ENCODE results near the gene SIGLEC1.
A peak's percentile ranks its signal among the peaks of the same experiment; 100 is the strongest.

SIGLEC1 gene

DNA sequence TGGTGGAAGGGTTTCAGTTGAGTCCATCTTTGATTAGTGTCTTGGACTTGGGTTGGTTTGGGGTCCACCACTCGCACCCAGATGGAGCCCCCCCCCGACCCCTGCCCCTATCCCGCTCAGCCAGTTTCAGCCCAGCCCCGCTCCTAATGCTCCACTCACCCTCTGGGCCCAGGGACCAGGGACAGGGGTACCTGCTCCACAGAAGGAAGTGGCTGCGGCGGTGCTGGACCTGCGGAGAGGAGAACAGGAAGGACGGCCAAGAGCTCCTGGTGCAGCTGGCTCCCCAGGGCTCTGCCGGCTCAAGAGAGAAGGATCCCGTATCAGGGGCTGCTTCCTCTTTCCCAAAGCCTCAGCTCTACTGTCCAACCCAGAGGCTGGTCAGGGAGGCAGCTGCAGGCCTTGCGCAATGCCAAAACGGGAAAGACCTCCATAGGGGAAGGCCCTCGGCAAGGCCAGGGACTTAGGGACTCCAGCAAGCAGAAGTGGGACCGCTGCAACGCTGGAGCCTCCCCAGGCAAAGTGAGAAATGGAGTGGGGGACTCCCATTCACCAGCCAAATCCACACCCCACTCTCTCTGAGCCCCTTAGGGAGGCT is at the start of gene SIGLEC1:
Gene SIGLEC1 (minus strand): TSS at position 322 of the 595 bp plus-strand sequence. CDS start 5,472 bp downstream, outside the sequence.
- Mint-ChIP-seq H3K27me3 (no peaks in the 10 kb centered on the region), H3K4me1 (ENCODE audit: low read depth) (no peaks in the 10 kb centered on the region), H3K9me3 (no peaks in the 10 kb centered on the region), H3K4me3 (no peak within 1 kb of the TSS), H3K36me3 (ENCODE audit: low read depth) (no peaks in the 10 kb centered on the region), H3K27ac (no peak within 1 kb of the TSS)
- no peak for DNase-seq

DNA sequence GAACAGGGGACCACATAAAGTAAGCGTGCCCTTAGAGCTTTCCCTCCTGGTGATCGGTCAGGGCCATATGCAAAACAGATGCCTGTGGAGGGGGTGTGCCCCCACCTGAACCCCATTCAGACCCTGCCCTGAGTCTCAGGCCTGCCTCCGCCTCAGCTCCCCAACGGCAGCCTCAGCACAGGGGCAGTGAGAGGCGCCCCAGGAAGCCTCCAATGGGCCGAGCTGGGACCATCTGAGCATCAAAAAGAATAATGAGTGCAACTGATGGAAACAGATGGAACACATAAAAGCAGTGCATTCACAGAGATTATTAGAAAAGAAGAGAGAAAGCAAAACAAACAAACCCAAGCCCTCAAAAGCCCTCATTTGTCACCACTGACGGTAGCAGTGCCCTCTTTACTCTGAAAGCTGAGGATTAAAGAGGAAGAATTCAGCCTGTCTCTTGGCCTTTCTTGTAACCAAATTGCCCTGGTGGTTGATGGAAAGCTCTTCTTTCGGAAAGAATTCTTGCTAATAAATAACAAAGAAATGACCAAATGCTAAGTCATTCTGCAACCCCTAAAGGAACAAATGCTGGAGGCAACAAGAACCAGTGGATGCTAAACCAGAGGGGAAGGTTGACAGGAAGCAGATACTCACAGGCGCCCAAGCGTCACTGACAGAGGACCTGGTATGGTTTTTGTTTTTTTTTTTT is 48.4 kb upstream of the SIGLEC1 start:
- H3K27ac Mint-ChIP-seq: no peak overlapping the region
- no peak for DNase-seq
- H3K4me1 Mint-ChIP-seq (ENCODE audit: low read depth): peaks cover 7% of the 10 kb centered on the region
- no peaks in the 10 kb centered on the region for H3K9me3 Mint-ChIP-seq
- H3K4me3 Mint-ChIP-seq: no peak overlapping the region
- peaks cover 50% of the 10 kb centered on the region for H3K36me3 Mint-ChIP-seq (ENCODE audit: low read depth)
- no peaks in the 10 kb centered on the region for H3K27me3 Mint-ChIP-seq

DNA sequence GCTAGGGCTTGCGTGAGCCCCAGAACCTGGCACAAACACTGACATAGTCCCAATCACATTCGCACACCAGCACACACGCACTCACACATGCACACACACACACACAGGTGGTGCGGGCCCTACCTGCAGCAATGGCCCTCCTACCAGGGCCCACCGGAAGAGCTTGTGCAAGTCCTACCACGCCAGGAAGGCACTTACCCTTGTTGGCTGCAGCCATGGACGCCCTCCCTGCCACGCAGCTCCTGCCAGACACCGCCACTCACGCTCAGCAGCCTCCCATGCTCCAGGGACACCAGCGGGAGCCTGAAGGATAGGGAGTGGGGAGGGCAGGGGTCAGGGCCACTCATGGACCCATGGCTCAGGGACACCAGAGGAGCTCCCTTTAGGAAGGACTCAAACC is 47.5 kb upstream of the SIGLEC1 start:
- H3K36me3 Mint-ChIP-seq (ENCODE audit: low read depth): peaks cover 59% of the 10 kb centered on the region
- H3K9me3 Mint-ChIP-seq: no peaks in the 10 kb centered on the region
- no peak overlapping the region for H3K27ac Mint-ChIP-seq
- H3K27me3 Mint-ChIP-seq: no peaks in the 10 kb centered on the region
- no peak overlapping the region for H3K4me3 Mint-ChIP-seq
- peaks cover 1% of the 10 kb centered on the region for H3K4me1 Mint-ChIP-seq (ENCODE audit: low read depth)
- DNase-seq: no peak

DNA sequence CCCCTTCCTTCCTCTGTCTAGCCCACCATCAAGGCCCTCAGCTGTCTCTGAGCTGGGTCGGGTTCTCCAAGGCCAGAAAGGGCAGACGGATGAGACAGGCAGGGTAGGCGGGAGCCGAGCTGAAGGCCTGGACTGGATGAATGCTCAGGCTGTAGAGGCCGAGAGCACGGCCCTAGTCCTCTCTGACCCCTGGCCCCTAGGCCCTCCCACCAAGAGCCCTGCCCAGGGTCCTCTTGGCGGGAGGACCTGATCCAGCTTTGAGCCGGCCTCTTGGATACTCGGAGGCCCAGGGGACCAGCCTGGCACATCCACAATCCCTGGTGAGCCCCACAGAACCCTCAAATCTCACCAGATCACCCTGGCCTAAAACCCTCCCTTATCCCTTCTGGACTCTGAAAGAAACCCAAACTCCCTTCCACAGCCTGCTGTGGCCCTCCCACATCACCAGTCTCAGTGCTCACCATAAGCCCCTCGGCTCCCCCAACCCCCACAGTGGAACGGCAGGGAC is 47.0 kb upstream of the SIGLEC1 start:
- no peaks in the 10 kb centered on the region for H3K27me3 Mint-ChIP-seq
- DNase-seq: no peak
- H3K9me3 Mint-ChIP-seq: no peaks in the 10 kb centered on the region
- H3K36me3 Mint-ChIP-seq (ENCODE audit: low read depth): peaks cover 63% of the 10 kb centered on the region
- H3K4me3 Mint-ChIP-seq: no peak overlapping the region
- H3K27ac Mint-ChIP-seq: no peak overlapping the region
- H3K4me1 Mint-ChIP-seq (ENCODE audit: low read depth): no peaks in the 10 kb centered on the region

DNA sequence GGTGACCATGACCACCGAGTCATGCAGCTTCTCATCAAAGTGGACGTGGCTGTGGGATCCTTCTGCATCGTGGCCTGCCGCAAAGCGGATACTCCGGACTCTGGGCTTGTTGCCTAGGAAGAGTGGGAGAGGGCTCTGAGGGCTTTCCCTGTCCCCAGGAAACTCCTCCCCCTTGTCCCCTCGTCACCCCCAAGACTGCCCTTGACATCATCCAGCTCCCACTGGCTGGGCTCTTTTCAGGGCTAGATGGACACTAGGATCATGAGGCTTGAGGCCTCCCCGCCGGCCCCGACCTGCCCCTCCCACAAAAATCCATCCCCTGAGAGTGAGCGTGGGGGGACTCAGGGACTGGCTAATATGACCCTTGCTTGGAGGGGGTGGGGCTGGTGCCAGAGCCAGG is 46.2 kb upstream of the SIGLEC1 start:
- H3K27ac Mint-ChIP-seq: no peak overlapping the region
- no peak for DNase-seq
- H3K36me3 Mint-ChIP-seq (ENCODE audit: low read depth): peaks cover 64% of the 10 kb centered on the region
- H3K27me3 Mint-ChIP-seq: no peaks in the 10 kb centered on the region
- H3K9me3 Mint-ChIP-seq: no peaks in the 10 kb centered on the region
- no peak overlapping the region for H3K4me3 Mint-ChIP-seq
- no peaks in the 10 kb centered on the region for H3K4me1 Mint-ChIP-seq (ENCODE audit: low read depth)

DNA sequence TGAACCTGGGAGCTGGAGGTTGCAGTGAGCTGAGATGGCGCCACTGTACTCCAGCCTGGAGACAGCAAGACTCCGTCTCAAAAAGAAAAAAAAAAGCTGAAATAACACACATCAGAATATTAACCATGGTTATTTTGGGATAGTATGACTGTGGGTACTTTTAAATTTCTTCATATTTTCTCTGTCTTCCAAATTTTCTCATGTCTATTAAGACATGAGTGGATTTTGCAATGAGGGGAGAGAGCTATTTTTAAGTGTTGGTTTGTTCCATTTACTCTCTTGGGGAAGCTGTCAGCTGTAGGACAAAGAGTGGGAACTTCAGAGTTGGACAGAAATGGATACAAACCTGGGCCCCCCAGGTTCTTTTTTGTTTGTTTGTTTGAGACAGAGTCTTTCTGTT is 44.9 kb upstream of the SIGLEC1 start:
- peaks cover 65% of the 10 kb centered on the region for H3K36me3 Mint-ChIP-seq (ENCODE audit: low read depth)
- DNase-seq: no peak
- no peaks in the 10 kb centered on the region for H3K27me3 Mint-ChIP-seq
- H3K9me3 Mint-ChIP-seq: no peaks in the 10 kb centered on the region
- H3K4me3 Mint-ChIP-seq: no peak overlapping the region
- H3K4me1 Mint-ChIP-seq (ENCODE audit: low read depth): peaks cover 4% of the 10 kb centered on the region
- no peak overlapping the region for H3K27ac Mint-ChIP-seq

DNA sequence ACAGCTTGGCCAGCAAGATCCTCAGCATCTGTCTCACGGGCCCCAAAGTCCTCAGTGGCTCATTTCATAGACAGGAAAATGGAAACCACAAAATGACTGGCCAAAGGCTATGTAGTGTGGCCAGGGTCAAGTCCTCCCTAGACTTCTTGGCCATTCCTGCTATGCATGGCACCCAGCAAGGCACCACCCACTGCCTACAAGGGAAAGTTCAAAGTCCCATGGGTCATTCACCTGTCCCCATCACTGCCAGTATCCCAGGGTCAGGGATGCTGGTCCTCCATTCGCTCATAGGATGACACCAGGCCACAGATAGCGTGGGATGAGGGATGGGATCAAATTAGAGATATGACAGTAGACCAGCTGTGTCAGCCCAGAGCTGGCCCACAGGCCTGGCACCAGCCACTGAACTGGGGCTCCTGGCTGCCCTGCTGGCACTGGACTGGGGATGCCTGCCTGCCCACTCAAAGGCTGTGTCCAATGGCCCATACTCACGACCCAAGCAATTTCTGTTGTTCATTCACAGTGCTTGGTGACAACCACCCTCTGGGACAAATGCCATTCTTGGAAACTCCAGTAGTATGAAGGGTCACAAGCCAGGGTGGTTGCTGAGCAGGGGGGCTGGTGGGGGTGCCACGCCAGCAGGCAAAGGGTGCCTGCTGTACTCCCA is 43.5 kb upstream of the SIGLEC1 start:
- Mint-ChIP-seq H3K9me3 (no peaks in the 10 kb centered on the region), H3K4me3 (no peak overlapping the region), H3K27me3 (no peaks in the 10 kb centered on the region), H3K27ac (no peak overlapping the region), H3K36me3 (ENCODE audit: low read depth) (peaks cover 61% of the 10 kb centered on the region), H3K4me1 (ENCODE audit: low read depth) (peaks cover 6% of the 10 kb centered on the region)
- no peak for DNase-seq

DNA sequence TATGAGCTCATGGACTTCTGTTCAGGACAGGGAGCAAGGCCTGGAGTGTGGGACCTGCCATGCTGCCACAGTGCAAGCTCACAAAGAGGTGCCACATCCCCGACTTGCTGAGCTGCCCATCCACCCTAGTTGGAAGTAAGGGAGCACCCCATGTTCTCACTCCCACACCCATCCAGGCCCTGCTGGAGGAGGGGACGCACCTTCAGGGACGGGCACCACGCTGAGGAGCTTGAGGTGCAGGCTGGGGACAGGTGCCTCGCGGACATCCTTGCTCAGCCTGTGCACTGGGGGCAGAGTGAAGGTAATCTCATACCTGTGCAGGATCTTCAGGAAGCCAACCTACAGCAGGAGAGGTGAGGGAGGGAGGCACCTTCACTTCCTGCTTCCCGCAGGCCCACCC is 42.9 kb upstream of the SIGLEC1 start:
- no peak overlapping the region for H3K27ac Mint-ChIP-seq
- H3K36me3 Mint-ChIP-seq (ENCODE audit: low read depth): peaks cover 59% of the 10 kb centered on the region
- no peaks in the 10 kb centered on the region for H3K27me3 Mint-ChIP-seq
- no peaks in the 10 kb centered on the region for H3K9me3 Mint-ChIP-seq
- no peak overlapping the region for H3K4me3 Mint-ChIP-seq
- DNase-seq: no peak
- peaks cover 8% of the 10 kb centered on the region for H3K4me1 Mint-ChIP-seq (ENCODE audit: low read depth)

DNA sequence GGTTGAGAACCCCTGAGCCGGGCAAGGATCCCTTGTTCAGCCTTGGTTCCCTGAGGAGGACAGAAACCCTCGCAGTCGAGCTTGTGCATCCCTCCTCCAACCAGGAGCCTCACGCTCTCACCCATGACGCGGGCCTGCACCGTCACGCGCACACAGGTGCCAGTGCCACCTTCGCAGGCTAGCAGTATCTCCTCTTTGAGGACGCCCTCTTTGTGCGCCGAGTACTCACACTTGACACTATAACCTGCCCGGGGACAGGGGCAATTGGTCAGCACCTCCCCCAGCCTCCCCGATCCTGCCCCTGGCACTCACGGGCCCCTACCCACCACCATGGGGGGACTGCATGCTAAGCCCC is 41.9 kb upstream of the SIGLEC1 start:
- no peak overlapping the region for H3K27ac Mint-ChIP-seq
- no peak for DNase-seq
- H3K9me3 Mint-ChIP-seq: no peaks in the 10 kb centered on the region
- peaks cover 54% of the 10 kb centered on the region for H3K36me3 Mint-ChIP-seq (ENCODE audit: low read depth)
- no peak overlapping the region for H3K4me3 Mint-ChIP-seq
- H3K27me3 Mint-ChIP-seq: no peaks in the 10 kb centered on the region
- H3K4me1 Mint-ChIP-seq (ENCODE audit: low read depth): peaks cover 8% of the 10 kb centered on the region

DNA sequence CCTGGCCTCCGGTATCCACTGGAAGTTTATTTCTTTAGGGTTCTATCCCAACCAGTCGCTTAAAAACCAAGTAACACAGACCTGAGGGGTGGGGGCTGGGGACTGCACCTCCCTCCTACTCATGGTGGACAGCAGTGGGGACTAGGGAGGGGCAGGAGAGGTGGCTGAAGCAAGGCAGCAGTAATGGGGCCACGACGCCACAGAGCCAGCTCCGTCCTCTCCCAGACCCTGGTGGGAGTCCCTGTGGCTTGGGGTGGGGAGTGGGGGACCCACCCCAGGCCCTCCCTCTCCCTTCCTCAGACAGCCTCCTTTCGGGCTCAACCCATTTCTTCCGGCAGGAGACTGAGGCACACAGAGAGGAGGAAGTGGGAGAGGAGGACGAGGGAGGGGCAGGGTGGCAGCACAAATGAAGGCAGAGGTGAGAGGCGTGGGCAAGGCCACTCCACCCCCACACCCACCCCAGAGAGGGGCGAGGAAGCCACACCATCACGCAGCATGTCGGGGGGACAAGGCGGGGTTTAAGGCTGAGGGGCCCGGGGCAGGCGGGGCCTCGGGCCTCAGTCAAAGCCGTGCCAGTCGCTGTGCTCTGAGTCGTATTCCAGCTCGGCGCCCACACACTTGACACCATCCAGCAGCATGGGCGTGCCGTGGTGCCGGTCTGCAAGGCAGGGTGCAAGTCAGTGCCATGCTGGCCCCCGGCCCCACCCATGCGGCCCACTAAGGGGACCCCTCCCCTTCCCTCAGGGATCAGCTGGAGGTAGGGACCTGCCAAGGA is 41.3 kb upstream of the SIGLEC1 start:
- DNase-seq: no peak
- no peaks in the 10 kb centered on the region for H3K9me3 Mint-ChIP-seq
- peaks cover 51% of the 10 kb centered on the region for H3K36me3 Mint-ChIP-seq (ENCODE audit: low read depth)
- no peak overlapping the region for H3K27ac Mint-ChIP-seq
- no peaks in the 10 kb centered on the region for H3K27me3 Mint-ChIP-seq
- H3K4me1 Mint-ChIP-seq (ENCODE audit: low read depth): peaks cover 8% of the 10 kb centered on the region
- H3K4me3 Mint-ChIP-seq: no peak overlapping the region

DNA sequence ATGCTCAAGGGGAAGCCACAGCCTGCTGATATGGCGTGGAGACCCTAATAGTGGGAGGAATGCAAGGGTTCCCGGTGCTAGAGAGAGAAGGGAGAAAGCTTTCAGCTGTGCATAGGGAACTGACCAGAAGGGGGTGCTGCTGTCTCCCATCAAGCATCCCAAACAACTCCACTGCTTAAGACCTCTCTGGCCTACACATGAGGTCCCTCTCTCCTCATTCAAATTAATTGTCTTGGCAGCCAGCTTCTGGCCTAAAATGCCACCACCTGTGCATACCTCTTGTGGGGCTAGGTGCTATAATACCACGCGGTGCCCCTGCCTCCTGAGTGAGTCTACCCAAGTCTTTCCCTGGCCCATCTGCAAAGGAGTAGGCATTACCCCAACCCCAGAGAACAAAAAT is 40.7 kb upstream of the SIGLEC1 start:
- peak; percentile 59 for DNase-seq
- H3K9me3 Mint-ChIP-seq: no peaks in the 10 kb centered on the region
- H3K27ac Mint-ChIP-seq: no peak overlapping the region
- peaks cover 8% of the 10 kb centered on the region for H3K4me1 Mint-ChIP-seq (ENCODE audit: low read depth)
- H3K27me3 Mint-ChIP-seq: no peaks in the 10 kb centered on the region
- no peak overlapping the region for H3K4me3 Mint-ChIP-seq
- H3K36me3 Mint-ChIP-seq (ENCODE audit: low read depth): peaks cover 45% of the 10 kb centered on the region

DNA sequence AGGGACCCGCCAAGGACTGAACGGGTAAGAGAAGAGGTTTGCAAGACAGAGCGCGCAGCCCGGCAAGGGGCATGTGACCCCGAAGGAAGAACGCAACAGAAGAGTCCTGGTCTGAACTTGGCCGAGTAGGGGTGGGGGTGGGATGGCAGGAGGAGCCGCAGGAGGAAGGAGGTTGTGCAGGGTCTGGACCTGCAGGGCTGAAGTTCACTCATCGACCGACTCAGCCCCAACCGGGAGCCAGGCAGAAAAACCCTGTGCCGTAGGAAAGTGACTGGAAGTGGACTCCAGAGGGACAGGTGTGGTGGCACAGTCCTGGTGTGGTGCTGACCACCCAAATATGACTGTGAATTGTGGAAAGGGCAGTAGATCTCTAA is 40.0 kb upstream of the SIGLEC1 start:
- Mint-ChIP-seq H3K27ac (no peak overlapping the region), H3K27me3 (no peaks in the 10 kb centered on the region), H3K4me1 (ENCODE audit: low read depth) (peaks cover 8% of the 10 kb centered on the region), H3K4me3 (peak overlapping the region; percentile 60), H3K9me3 (no peaks in the 10 kb centered on the region), H3K36me3 (ENCODE audit: low read depth) (peaks cover 38% of the 10 kb centered on the region)
- no peak for DNase-seq

DNA sequence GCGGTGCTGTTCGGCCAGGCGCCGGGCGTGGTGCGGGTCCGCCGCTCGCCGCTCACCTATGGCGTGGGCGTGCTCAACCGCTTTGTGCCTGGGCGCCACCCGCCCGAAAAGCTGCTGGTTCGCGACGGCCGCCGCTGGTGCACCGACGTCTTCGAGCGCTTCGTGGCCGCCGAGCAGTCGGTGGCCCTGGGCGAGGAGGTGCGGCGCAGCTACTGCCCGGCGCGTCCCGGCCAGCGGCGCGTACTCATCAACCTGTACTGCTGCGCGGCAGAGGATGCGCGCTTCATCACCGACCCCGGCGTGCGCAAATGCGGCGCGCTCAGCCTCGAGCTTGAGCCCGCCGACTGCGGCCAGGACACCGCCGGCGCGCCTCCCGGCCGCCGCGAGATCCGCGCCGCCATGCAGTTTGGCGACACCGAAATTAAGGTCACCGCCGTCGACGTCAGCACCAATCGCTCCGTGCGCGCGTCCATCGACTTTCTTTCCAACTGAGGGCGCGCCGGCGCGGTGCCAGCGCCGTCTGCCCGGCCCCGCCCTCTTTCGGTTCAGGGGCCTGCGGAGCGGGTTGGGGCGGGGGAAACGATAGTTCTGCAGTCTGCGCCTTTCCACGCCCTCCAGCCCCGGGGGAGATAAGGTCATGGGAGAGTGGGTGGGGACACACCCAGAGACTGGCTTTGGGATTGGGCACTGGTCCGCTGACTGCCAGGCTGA is 39.4 kb upstream of the SIGLEC1 start:
- Mint-ChIP-seq H3K27me3 (peaks cover under 1% of the 10 kb centered on the region), H3K36me3 (ENCODE audit: low read depth) (peaks cover 35% of the 10 kb centered on the region), H3K4me3 (peak overlapping the region; percentile 60), H3K4me1 (ENCODE audit: low read depth) (peaks cover 8% of the 10 kb centered on the region), H3K9me3 (no peaks in the 10 kb centered on the region), H3K27ac (no peak overlapping the region)
- peak; percentile 59 for DNase-seq

DNA sequence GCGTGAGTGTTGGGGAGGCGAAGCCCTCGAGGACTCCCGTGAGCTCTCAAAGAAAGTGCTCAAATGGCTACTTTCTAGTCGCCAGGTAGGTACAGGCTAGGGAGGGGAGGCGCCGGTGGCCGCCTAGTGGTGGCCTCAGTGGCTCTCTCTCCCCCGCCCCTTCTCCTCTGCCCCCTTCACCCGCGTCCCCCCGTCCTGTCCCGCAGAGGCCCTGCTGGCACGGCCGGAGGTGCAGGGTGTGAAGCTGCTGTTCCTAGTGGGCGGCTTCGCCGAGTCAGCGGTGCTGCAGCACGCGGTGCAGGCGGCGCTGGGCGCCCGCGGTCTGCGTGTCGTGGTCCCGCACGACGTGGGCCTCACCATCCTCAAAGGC is 38.9 kb upstream of the SIGLEC1 start:
- Mint-ChIP-seq H3K27me3 (peaks cover 5% of the 10 kb centered on the region), H3K4me1 (ENCODE audit: low read depth) (peaks cover 8% of the 10 kb centered on the region), H3K9me3 (no peaks in the 10 kb centered on the region), H3K4me3 (no peak overlapping the region), H3K27ac (no peak overlapping the region), H3K36me3 (ENCODE audit: low read depth) (peaks cover 30% of the 10 kb centered on the region)
- DNase-seq: no peak

Measured in activated T-cell treated with anti-CD3 and anti-CD28 coated beads, Interleukin-2, amount 50 U/mL, for 24 hours (primary cell).